HG03039 (cell line): ENCODE data around the gene MALAT1.
"Not testable (repeated sequence)": the region's sequence is repeated elsewhere in the genome, so short reads cannot be mapped to it uniquely, and the experiment has no call there.

Source experiments
- ATAC-seq: cut with Tn5 transposase; IDR thresholded peaks from one replicate; pipeline ENCODE4 v1.9.1; 2021; ENCODE audit warnings: mild to moderate bottlenecking, moderate library complexity; ENCODE audit not compliant: unreplicated experiment

The MALAT1 gene

GRCh38 chr11:65516135-65516968 lies 17.5 kb downstream of the MALAT1 start:
- ATAC-seq, result no peak

- not testable (repeated sequence) for ATAC-seq
Observed at GRCh38 chr11:65518941-65519549, 20.2 kb downstream of the MALAT1 start.

DNA sequence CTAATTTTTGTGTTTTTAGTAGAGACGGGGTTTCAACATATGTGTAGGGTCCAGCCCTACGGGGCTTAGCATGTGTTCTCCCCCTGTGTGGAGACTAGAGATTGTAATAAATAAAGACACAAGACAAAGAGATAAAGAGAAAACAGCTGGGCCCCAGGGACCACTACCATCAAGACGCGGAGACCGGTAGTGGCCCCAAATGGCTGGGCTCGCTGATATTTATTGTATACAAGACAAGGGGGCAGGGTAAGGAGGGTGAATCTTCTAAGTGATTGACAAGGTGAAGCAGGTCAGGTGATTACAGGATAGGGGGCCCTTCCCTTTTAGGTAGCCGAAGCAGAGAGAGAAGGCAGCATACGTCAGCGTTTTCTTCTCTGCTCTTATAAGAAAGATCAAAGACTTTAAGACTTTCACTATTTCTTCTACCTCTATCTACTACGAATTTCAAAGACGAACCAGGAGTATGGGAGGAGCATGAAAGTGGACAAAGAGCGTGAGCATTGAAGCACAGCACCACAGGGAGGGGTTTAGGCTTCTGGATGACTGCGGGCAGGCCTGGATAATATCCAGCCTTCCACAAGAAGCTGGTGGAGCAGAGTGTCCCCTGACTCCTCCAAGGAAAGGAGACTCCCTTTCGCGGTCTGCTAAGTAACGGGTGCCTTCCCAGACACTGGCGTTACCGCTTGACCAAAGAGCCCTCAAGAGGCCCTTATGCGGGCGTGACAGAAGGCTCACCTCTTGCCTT lies 23.1 kb downstream of the MALAT1 start:
- ATAC-seq, result not testable (repeated sequence)

DNA sequence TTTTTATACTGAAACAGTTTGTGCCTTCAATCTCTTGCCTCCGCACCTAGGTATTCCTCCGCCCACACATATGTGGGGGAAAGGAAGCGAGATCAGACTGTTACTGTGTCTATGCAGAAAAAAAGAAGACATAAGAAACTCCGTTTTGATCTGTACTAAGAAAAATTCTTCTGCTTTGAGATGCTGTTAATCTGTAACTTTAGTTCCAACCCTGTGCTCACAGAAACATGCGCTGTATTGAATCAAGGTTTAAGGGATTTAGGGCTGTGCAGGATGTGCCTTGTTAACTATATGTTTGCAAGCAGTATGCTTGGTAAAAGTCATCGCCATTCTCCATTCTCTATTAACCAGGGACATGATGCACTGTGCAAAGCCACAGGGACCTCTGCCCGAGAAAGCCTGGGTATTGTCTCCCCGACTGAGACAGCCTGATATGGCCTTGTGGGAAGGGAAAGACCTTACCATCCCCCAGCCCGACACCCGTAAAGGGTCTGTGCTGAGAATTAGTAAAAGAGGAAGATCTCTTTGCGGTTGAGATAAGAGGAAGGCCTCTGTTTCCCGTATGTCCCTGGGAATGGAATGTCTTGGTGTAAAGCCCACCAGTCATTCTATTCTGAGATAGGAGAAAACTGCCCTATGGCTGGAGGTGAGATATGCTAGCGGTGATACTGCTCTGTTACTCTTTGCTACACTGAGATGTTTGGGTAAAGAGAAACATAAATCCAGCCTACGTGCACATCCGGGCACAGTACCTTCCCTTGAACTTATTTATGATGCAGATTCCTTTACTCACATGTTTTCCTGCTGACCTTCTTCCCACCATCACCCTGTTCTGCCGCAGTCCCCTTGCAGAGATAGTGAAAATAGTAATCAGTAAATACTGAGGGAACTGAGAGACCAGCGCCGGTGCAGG lies 24.1 kb downstream of the MALAT1 start:
- ATAC-seq, result not testable (repeated sequence)

DNA sequence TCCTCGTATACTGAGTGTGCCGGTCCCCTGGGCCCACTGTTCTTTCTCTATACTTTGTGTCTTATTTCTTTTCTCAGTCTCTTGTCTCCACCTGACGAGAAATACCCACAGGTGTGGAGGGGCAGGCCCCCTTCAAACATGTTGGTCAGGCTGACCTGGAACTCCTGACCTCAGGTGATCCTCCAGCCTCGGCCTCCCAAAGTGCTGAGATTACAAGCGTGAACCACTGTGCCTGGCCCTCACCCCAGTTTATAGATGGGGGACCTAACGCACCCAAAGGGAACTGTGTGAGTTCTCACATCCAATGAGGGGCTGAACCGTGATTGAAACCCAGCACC lies 24.8 kb downstream of the MALAT1 start:
- not testable (repeated sequence) for ATAC-seq

DNA sequence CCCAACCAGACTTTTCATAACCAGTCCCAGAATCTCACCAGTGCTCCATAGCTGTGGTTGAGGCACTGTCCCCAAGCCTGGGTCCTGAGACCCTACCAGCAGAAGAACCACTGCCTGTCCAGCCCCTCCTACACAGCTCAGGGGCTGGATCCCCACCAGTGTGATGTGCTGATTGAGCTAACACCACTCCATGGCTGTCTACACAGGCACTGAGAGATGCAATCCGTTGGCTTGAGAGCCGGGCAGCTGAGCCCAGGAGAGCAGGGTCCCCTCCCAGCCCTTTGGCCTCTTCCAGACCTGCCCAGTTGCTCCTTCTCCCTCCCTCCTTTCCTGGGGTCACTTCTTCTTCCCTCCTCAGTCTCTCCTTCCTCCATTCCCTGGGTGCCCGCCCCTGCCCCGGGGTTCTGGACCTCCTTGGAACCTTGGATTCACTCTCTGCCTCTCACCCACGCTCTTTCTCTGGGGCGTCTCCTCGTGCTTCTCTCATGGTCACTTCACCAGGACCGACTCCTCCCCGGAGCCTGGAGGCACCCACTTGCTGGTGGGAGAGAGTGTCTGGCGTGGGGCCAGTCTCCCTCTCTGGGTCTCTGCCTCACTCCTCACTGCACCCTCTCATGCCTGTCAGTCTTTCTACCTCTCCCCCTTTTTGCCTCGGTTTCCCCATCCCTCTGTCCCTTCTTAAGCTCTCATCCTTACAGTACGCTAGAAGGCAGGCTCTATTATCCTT lies 25.3 kb downstream of the MALAT1 start:
- ATAC-seq, result no peak

DNA sequence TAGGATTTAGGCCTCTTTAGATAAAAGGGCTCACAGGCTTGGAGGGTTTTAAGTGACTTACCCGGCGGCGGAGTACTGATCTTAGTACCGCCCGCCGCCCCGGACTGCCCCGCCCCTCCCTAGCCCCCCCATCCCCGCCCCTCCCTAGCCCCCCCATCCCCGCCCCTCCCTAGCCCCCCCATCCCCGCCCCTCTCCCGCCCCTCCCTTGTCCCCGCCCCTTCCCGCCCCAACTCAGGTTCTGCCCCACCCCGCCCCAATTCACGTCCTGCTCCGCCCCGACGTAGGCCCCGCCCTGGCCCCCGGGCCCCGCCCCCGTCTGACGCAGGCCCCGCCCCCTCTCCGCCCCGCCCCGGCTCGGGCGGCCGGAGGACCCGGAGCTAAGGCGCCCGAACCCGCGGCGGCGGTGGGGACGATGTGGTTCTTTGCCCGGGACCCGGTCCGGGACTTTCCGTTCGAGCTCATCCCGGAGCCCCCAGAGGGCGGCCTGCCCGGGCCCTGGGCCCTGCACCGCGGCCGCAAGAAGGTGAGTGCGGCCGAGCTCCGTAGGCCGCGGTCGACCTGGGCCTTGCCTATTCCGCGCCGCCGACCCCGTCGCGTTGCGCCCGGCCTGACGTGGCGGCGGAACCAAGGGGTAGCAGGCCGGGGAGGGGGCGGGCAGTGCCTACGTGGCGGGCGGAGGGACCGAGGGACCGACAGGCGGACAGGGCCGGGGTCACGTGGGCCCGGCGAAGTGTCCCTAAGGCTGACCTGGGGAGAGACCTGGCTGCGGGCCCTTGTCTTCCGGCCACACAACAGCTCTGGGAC lies 26.1 kb downstream of the MALAT1 start, which contains the start of gene SCYL1:
TSS of gene SCYL1 (plus strand) at position 343 of the 805 bp plus-strand sequence. CDS start at position 414, 71 bp downstream.
- peak; percentile 55 for ATAC-seq

- ATAC-seq, result no peak
Observed at GRCh38 chr11:65525546-65526480, 27.0 kb downstream of the MALAT1 start.

- no peak for ATAC-seq
Observed at GRCh38 chr11:65526744-65527143, 27.9 kb downstream of the MALAT1 start.

GRCh38 chr11:65528819-65529350 lies 30.0 kb downstream of the MALAT1 start:
- no peak for ATAC-seq

DNA sequence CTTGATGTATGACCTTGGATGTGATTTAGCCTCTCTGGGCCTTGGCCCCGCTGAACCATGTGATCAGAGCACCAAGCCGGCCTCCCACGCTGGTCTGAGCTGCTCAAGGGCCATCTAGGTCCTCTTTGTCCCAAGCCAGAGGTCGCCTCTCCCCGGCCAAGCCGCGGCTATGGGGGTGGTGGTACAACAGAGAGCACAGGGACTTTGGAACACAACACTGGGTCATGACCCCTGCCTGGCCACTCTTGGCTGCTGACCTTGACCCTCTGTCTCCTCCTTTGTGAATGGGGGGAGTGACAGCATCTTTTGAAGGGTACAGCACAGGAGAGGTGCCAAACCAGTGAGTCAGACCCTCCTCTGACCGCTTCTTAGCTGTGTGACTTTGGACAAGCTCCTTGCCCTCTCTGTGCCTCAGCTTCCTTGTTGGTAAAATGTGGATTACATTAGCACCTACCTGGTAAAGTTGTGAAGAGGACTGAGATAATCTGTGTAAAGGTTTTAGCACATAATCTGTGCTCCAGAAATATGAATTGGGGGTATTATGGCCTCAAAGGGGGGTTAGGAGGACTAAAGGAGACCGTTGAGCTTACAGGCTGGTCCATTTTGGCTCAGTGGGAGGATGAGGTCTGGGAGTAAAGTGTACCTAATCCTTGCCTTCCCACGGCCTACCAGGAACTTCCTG lies 30.8 kb downstream of the MALAT1 start:
- no peak for ATAC-seq

- no peak for ATAC-seq
Observed at GRCh38 chr11:65530157-65530496, 31.3 kb downstream of the MALAT1 start.

DNA sequence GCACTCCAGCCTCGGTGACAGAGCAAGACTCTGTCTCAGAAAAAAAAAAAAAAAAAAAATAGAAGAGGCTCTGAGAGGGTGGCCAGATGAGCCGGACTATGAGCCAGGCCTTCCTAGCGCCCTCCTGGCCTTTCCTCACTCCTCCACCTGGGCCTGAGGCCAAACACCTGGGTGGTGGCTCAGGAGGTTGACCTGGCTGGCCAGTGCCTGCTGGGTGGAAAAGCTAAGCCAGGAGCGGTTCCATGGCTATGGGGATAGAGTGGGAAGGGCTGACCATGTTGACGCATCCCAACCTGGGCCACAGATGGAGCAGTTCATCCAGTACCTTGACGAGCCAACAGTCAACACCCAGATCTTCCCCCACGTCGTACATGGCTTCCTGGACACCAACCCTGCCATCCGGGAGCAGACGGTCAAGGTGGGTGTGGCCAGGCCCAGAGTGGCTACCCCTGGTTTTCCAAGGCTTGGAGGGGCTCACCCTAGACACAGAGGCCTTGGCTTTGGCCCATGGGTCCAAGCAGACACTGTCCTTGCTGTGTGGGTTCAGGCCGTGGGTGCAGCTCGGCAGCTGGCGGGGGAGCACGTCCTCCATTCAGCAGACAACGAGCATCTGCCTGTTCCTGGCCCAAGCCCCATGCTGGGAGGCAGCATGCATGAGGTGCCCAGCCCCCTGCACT lies 33.7 kb downstream of the MALAT1 start:
- ATAC-seq, result no peak

DNA sequence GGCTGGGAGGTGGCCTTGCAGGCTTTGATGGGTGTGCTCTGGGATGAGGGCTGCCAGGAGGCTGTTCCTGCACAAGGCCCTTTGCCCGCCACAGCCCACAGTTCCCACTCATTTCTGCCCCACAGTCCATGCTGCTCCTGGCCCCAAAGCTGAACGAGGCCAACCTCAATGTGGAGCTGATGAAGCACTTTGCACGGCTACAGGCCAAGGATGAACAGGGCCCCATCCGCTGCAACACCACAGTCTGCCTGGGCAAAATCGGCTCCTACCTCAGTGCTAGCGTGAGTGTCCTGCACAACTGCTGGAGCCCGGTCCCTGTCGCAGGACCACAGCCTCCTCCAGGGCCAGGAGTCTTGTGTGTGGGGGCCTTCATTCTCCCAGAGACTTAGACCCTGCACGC lies 36.3 kb downstream of the MALAT1 start:
- ATAC-seq, result no peak

- no peak for ATAC-seq
Observed at GRCh38 chr11:65536412-65537295, 37.8 kb downstream of the MALAT1 start.

- no peak for ATAC-seq
Observed at GRCh38 chr11:65537296-65537597, 38.4 kb downstream of the MALAT1 start.
